A204.1 (cell line): Measurements from ENCODE around the gene STX4.
"Not testable (repeated sequence)": the region's sequence is repeated elsewhere in the genome, so short reads cannot be mapped to it uniquely, and the experiment has no call there.

Experiments used
- FAIRE-seq: peaks from 2 replicates; lab custom pipeline; 2012; peaks lifted over from hg19 to GRCh38; lab: Jason Lieb, UNC

STX4 gene

DNA sequence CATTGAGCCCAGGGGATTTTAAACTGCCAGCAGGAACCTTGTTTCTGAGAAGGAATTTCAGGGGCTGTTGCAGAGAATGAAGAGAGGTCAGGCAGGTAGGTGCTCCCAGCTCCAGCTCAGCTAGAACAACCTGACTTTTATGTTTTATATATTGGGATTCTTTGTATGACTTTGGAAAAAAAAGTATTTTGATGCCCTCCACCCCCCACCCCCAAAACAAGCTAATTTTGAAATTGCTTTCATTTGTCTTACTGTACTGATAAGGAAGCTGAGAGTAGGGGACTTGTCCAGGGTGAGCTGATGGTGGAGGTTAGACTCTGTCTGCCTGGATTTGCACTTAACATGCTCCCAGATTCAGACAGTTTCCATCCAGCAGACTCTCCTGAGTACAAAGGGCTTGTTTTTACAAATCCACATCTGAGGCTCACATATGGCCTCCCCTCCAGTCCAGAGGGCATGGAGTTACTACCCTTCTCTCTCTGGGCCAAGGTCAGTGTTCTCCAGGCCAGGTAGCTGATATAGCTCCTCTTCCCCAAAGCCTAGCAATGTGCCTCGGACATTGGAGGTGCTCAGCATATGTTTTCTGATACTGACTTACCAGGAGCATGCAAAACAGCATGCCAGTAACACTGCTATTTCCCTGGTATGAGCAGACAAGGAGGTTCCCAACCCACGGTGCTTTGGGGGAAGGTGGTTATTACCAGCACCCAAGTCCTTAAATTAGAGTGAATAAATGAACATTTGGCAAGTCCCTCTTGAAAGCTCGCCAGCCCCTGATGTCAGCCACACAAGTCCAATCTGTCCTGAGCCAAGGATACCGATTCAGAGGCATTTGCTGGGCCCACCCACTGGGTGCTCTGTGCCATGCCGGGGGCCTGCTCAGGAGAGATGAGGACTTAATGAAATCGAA lies 34.3 kb upstream of the STX4 start:
- no peak for FAIRE-seq

DNA sequence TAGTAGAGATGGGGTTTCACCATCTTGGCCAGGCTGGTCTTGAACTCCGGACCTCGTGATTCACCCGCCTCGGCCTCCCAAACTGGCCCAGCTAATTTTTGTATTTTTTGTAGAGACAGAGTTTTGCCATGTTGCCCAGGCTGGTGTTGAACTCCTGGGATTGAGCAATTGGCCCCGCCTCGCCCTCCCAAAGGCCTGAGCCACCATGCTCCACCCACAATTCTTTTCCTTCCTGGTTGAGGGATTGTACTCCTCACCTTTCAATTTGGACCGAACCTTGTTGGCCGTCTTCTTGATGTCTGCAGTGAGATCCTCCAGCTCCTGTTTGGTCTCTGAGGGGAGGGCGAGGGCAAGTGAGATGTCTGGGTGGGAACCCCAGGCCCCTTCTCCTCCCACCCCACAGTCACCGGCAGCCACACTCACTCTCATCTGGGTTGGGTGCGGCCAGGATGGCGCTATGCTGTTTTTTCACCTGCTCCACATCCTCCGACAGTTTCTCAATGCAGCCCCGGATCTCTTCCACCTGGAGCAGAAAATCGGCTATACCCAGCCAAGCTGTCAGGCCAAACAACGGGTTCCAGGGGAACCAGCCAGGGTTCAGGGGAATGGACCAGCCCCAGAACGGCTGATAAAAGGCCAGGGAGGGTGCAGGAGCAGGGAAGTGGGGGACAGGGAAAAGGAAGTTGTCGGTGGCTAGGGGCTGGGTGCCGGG lies 32.5 kb upstream of the STX4 start:
- FAIRE-seq = no peak

DNA sequence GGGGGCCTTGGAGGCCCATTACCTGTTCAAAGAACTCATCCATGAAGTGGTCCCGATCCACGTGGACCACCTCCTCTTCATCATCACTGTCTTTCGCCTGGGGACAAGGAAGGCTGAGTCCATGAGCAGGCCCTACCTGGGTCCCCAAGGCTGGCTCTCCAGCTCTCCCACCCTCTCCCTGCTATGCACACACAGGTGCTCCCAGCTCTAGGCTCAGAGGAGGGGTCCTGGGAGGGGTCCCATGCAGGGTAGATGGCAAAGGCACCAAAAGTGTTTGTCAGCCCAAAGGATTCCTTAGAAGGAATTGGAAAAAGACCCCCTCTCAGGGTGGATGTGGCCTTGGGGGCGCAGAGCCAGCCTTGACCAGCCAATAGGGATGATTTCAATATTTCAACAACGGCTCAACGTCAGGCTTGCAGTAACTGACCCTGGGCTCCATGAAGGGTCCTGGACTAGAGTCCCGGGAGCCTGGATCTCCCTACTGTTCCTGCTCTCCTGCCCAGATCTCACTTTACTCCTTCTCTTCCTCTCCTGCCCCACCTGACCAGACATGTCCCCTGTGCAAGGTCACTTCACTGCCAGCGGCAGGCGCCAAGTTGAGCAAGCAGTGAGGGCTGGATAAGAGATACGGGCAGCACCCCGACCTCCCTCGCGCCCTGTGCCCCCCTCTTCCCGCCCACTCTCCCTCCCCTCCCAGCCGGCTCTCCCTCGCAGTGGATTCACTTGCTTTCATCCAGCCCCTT lies 31.7 kb upstream of the STX4 start:
- FAIRE-seq = no peak

DNA sequence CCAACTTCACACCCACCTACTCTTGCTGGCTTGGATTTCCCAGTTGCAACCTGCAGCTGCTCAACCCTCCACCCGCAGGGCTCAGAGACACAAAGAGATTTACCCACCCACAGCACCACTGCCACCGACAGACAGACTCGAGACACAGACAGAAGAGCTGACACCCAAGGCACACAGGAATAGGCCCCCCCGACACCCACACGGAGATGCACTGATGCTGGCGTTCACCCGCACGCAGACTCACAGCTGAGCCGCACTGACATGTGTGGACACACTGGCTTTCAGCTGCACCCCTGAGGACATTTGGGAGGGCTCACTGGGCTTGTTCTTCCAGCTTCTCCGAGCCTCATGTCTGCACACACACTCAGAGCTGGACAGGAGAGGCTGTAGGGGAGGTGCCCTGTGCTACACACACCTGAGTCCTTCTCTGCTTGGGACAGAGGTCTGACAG lies 31.1 kb upstream of the STX4 start:
- FAIRE-seq = no peak

- no peak for FAIRE-seq
These were observed 30.5 kb upstream of the STX4 start for GRCh38 chr16:31002862-31003341.

- no peak for FAIRE-seq
These were observed 29.6 kb upstream of the STX4 start for GRCh38 chr16:31003744-31004143.

DNA sequence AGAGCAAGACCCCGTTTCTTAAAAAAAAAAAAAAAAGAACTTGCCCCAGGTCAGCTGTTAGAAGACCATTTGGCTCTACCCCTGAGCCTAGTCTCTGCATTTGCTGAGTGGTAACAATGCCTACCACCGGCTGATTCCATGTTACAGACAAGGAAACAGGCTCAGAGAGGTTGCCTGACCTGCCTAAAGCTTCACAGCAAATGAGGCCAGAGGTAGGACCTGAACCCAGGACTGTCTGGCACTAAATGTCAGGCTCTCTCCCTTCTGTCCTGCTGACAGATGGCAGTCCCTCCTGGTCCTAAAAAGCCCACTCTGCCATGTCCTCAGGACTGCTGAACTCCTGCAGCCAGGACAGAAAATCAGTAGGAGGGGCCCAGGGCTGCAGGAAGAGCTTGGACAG lies 28.7 kb upstream of the STX4 start:
- FAIRE-seq = no peak

- FAIRE-seq = no peak
These were observed 27.8 kb upstream of the STX4 start for GRCh38 chr16:31005350-31006085.

DNA sequence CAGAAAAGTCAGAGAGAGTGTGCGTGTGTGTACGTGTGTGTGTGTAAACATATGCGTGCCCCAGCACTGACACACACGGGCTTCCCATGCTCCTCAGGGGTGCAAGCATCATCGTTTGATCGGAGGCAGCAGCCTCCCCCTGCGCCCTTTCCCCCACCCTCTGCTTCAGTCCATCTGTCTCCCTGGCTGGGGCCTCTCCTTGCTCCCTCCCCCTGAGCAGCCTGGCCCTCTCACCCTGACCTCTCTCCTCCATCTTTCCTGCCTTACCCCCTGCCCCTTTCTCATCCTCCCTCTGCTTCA lies 27.3 kb upstream of the STX4 start:
- no peak for FAIRE-seq

- FAIRE-seq = no peak
These were observed 26.8 kb upstream of the STX4 start for GRCh38 chr16:31006589-31006988.

GRCh38 chr16:31007684-31008083 lies 25.7 kb upstream of the STX4 start:
- FAIRE-seq = no peak

- no peak for FAIRE-seq
These were observed 25.2 kb upstream of the STX4 start for GRCh38 chr16:31008149-31008548.

- no peak for FAIRE-seq
These were observed 24.8 kb upstream of the STX4 start for GRCh38 chr16:31008551-31008950.

GRCh38 chr16:31009120-31009519 lies 24.2 kb upstream of the STX4 start:
- FAIRE-seq = no peak

DNA sequence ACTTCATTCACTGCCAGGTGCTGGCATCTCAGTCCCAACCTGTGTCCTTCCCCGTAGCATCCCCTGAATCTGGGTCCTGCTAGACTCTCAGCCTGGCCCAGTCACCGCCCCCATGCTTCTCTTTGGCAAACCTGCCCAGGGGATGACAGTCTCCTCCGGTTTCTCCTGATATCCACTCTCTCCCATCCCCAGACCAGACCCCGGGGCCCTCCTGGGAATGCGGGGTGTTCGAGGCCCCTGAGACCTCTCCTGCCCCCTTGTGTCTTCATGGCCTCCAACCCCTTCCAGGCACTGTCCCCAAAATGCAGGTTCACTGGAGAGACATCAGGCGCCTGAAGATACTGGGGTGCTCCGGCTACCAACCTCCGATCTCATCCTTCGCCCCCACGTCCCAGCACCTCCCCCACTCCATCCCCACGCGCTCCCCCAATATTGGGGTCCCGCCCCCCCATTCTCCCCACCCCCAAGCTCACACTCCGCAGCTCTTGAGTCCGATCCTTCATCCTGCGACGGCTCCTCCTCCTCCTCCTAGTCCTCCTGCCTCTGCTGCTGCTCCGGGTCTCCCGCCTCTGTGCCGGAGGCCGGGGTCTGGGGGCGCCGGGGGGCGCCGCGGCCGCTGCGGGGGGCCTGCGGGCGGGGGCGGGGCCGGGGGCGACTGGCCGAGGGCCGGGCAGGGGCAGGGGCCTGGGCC lies 23.3 kb upstream of the STX4 start:
- FAIRE-seq = no peak

- FAIRE-seq = no peak
These were observed 22.6 kb upstream of the STX4 start, which contains the start of gene STX1B for GRCh38 chr16:31010585-31011325. TSS of gene STX1B (minus strand) at chr16:31010638. CDS start at chr16:31010396, 242 bp downstream.

DNA sequence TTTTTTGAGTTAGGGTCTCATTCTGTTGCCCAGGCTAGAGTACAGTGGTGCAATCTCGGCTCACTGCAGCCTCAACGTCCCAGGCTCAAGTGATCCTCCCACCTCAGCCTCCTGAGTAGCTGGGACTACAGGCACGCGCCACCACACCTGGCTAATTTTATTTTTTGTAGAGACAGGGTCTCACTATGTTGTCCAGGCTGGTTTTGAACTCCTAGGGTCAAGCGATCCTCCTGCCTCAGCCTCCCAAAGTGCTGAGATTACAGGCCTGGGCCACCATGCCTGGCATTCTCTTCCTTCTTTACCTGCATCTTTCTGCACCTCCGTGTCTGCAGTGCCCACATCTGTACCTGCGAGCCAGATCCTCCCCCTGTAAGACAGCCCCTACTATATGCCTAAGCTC lies 21.5 kb upstream of the STX4 start:
- not testable (repeated sequence) for FAIRE-seq

- FAIRE-seq = not testable (repeated sequence)
These were observed 20.1 kb upstream of the STX4 start for GRCh38 chr16:31013292-31013691.

- FAIRE-seq = no peak
These were observed 17.3 kb upstream of the STX4 start for GRCh38 chr16:31016018-31016417.

GRCh38 chr16:31017756-31018155 lies 15.6 kb upstream of the STX4 start:
- FAIRE-seq = not testable (repeated sequence)

DNA sequence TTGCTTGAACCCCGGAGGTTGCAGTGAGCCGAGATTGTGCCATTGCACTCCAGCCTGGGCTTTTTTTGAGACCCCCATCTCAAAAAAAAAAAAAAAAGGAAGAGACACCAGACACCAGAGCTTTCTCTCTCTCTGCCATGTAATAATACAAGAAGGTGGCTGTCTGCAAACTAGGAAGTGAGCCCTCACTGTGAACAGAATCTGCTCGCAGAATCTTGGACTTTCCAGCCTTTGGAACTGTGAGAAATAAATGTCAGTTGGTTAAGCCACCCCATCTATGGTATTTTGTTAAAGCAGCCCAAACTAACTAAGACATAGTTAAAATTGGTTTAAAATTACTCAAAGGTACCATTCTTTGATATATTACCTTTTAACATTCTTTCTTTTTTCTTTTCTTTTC lies 12.8 kb upstream of the STX4 start:
- FAIRE-seq = no peak
